Fibroblast of mammary gland (primary cell): ENCODE data around the gene SPACDR.
A peak's percentile ranks its signal among the peaks of the same experiment; 100 is the strongest.

ENCODE experiments used
- DNase-seq: peaks from one replicate; pipeline ENCODE4 v3.0.0-alpha.2; 2010; ENCODE audit warnings: low read depth
- H3K4me3 ChIP-seq: 2 replicates; pipeline ENCODE4 v1.5.1; 2011; ENCODE audit warnings: low read depth, mild to moderate bottlenecking, low read length, moderate library complexity; ENCODE audit not compliant: control insufficient read depth
- CTCF ChIP-seq: conservative IDR thresholded peaks from 2 replicates; pipeline ENCODE4 v1.5.1; 2011; ENCODE audit warnings: low read depth, low read length, inconsistent platforms; ENCODE audit not compliant: control insufficient read depth, insufficient read depth

SPACDR gene

GRCh38 chr7:100432621-100433275 lies 31.3 kb downstream of the SPACDR start:
- no peak overlapping the region for H3K4me3 ChIP-seq
- DNase-seq = no peak
- no peak for TF ChIP-seq CTCF

DNA sequence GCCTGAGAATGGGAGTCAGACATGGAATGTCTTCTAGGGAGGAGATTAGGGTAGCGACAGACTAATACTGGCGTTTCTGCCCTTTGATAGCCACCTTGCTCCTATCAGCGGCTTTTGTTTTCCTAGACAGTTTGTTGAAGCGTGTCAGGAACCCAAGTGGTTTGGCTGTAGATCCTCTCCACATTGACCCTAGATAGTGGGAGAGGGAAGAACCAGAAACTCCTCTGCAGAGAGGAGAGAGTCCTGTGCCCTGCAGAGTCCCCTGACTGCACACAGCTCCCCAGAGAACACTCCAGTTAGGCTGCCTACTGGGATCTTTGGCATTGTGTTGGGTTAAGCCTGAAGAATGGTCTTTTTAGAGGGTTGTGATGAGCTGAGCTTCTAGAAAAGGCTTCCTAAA lies 32.0 kb downstream of the SPACDR start:
- H3K4me3 ChIP-seq = peak overlapping the region; percentile 4
- TF ChIP-seq CTCF = no peak
- DNase-seq = no peak

- no peak for DNase-seq
- TF ChIP-seq CTCF = no peak
- H3K4me3 ChIP-seq = peak overlapping the region; percentile 84
These were observed 32.7 kb downstream of the SPACDR start for GRCh38 chr7:100431286-100431735.

- no peak for DNase-seq
- H3K4me3 ChIP-seq = peak overlapping the region; percentile 84
- no peak for TF ChIP-seq CTCF
These were observed 33.4 kb downstream of the SPACDR start for GRCh38 chr7:100430493-100431285.

GRCh38 chr7:100429637-100430492 lies 34.2 kb downstream of the SPACDR start, which contains the start of gene MEPCE:
TSS of gene MEPCE (plus strand) at chr7:100429831. CDS start at chr7:100430019, 188 bp downstream.
- DNase-seq = peak; percentile 92
- H3K4me3 ChIP-seq = peak within 1 kb of the TSS; percentile 84
- TF ChIP-seq CTCF = no peak

DNA sequence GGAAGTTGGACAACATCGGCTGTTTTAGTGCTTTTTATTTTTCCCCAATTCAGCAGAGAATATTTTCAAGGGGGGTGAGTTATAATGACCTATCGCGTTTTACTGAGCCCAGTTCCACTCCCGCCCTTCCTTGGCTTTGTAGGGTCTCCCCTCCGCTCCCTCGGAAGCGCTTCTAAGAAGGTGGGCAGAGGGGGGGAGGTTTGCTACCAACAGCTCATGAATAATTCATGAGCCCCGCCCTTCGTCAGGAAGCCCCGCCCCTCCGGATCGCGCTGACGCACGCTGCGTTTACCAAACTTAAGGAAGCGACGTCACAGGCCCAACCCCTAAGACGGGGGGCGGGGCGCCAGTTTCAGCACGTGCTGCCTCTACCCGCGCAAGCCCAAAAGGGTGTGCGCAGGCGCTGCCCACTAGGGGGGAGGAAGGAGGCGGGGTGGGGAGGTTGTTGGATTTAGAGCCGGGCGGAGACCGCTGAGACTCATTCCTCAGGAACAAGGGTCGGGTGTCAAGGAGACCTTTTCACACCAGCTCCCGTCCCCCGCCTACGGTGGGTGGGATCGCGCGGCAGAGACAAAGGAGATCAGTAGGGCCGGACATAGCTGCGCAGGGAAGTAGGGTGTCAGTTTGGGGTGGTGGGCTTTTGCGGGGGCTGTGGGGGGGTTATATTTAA lies 35.0 kb downstream of the SPACDR start:
- H3K4me3 ChIP-seq = peak overlapping the region; percentile 84
- TF ChIP-seq CTCF = no peak
- peak; percentile 99 for DNase-seq
